B cell (primary cell): ENCODE measurements around the gene ENOX1.

Source experiments
- EZH2 ChIP-seq: IDR thresholded peaks from 2 replicates; pipeline ENCODE4 v1.6.1; 2012; ENCODE audit warnings: borderline replicate concordance, low read depth, mild to moderate bottlenecking, moderate library complexity, low read length; ENCODE audit not compliant: insufficient read depth, poor library complexity, severe bottlenecking
- TF ChIP-seq, protein P1 (sequence below): fragments of 200-600 bp; IDR thresholded peaks from one replicate; pipeline ENCODE4 v1.8.0; 2022; ENCODE audit warnings: antibody characterized with exemption, mild to moderate bottlenecking

DNA sequence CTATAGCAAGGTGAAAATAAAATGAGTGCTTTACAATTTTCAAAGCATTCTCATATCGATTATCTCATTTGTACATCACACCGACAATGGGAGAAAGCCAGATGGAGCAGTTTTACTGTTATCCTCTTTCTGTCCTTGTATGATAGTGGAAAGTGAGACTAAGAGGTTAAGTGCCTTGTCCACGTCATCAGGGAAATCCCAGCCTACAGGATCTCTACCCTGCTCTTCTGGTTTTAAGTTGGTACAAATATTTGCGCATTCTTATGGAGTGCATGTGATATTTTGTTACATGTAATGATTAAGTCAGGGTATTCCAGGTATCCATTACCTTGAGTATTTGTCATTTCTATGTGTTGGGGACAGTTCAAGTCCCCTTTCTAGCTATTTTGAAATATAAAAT is 12.4 kb upstream of the ENOX1 start:
- no peak for TF ChIP-seq EZH2
- TF ChIP-seq, protein P1, sequence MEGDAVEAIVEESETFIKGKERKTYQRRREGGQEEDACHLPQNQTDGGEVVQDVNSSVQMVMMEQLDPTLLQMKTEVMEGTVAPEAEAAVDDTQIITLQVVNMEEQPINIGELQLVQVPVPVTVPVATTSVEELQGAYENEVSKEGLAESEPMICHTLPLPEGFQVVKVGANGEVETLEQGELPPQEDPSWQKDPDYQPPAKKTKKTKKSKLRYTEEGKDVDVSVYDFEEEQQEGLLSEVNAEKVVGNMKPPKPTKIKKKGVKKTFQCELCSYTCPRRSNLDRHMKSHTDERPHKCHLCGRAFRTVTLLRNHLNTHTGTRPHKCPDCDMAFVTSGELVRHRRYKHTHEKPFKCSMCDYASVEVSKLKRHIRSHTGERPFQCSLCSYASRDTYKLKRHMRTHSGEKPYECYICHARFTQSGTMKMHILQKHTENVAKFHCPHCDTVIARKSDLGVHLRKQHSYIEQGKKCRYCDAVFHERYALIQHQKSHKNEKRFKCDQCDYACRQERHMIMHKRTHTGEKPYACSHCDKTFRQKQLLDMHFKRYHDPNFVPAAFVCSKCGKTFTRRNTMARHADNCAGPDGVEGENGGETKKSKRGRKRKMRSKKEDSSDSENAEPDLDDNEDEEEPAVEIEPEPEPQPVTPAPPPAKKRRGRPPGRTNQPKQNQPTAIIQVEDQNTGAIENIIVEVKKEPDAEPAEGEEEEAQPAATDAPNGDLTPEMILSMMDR = no peak
